Measurements from ENCODE around the gene SNAPIN. TPM values are rescaled to one million over a fixed set of nuclear protein-coding genes. Genes with fewer than 3 reads are reported as not detected.

Gene SNAPIN
- polyA plus RNA-seq, 1 of the 3 experiments (the other 2 are of a cell fraction): 57.6 TPM

GRCh38 chr1:153685544-153686340 is 27.2 kb downstream of the SNAPIN start:
- no peaks in the 10 kb centered on the region for H3K4me1 ChIP-seq (ENCODE audit: control insufficient read depth in 1 of 2, insufficient read depth in 2 of 2, low read depth in 1 of 2, low read length in 1 of 2)
- 68% methylated on average over 11 of the region's 11 CpGs for WGBS (ENCODE audit: low lambda C conversion rate)
- no peaks in the 10 kb centered on the region for H3K9me2 ChIP-seq
- no peak overlapping the region for H3K27ac ChIP-seq (ENCODE audit: low read depth in 2 of 2, low read length in 1 of 2)
- ChIA-PET CTCF (interaction anchor here (0.7 to 2.7 kb wide), 2 partner anchors 8 to 14 kb away, joined by 3 to 12 read pairs; partner anchors contain the start of gene NPR1), POLR2A (no interaction called here)
- TF ChIP-seq GABPA (IDR thresholded peaks at IDR 0.05; ENCODE audit: low read depth) (no peak), IRF3 (IDR thresholded peaks at IDR 0.05; ENCODE audit: low read depth, low read length) (no peak), ELF1 (IDR thresholded peaks at IDR 0.05) (no peak), JUND (IDR thresholded peaks at IDR 0.05) (no peak), FOSL2 (IDR thresholded peaks at IDR 0.05; ENCODE audit: borderline replicate concordance, low read depth) (no peak), SIN3A (IDR thresholded peaks at IDR 0.05; ENCODE audit: borderline replicate concordance, low read depth, low read length) (no peak), RCOR1 (IDR thresholded peaks at IDR 0.05; ENCODE audit: low read length) (no peak), EZH2phosphoT487 (IDR thresholded peaks at IDR 0.05; ENCODE audit: borderline replicate concordance, low read depth) (no peak), REST (IDR thresholded peaks at IDR 0.05; ENCODE audit: low read depth, low read length) (no peak), RFX5 (IDR thresholded peaks at IDR 0.05; ENCODE audit: low read length) (no peak)
- H3K4me2 ChIP-seq: no peak overlapping the region
- no peak overlapping the region for H2AFZ ChIP-seq (ENCODE audit: low read depth)
- H3K36me3 ChIP-seq (replicated peaks in 1 of 2; ENCODE audit: control insufficient read depth in 1 of 2, insufficient read depth in 2 of 2, low read length in 1 of 2): no peaks in the 10 kb centered on the region
- H3K4me3 ChIP-seq (ENCODE audit: low read depth in 2 of 2, low read length in 1 of 2): no peak overlapping the region
- no peaks in the 10 kb centered on the region for H3F3A ChIP-seq (replicated peaks; ENCODE audit: insufficient read depth)
- no peaks in the 10 kb centered on the region for H4K20me1 ChIP-seq (ENCODE audit: insufficient read depth)
- H3K9ac ChIP-seq: no peak overlapping the region
- no peaks in the 10 kb centered on the region for H3K79me2 ChIP-seq (ENCODE audit: insufficient read depth)
- H3K9me3 ChIP-seq: no peaks in the 10 kb centered on the region
- peak; percentile 17 for DNase-seq
- H3K27me3 ChIP-seq (ENCODE audit: insufficient read depth): peaks cover 3% of the 10 kb centered on the region; the same call in 1 of the 2 replicates
